ENCODE data around the gene TPM3.
"Not testable (repeated sequence)": the region's sequence is repeated elsewhere in the genome, so short reads cannot be mapped to it uniquely, and the experiment has no call there.

TPM3 gene

DNA sequence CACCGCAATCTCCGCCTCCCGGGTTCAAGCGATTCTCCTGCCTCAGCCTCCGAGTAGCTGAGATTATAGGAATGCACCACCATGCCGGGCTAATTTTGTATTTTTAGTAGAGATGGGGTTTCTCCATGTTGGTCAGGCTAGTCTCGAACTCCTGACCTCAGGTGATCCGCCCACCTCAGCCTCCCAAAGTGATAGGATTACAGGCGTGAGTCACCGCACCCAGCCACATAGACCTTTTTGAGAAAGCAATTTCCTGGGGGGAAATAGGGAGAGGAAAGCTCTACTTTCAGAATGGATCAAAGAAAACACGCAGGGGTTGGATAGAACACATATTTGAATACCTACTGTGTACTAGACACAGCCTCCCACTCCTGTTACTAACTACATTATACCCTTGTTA, 13.9 kb upstream of the TPM3 start:
- DNase-seq: not testable (repeated sequence)

DNA sequence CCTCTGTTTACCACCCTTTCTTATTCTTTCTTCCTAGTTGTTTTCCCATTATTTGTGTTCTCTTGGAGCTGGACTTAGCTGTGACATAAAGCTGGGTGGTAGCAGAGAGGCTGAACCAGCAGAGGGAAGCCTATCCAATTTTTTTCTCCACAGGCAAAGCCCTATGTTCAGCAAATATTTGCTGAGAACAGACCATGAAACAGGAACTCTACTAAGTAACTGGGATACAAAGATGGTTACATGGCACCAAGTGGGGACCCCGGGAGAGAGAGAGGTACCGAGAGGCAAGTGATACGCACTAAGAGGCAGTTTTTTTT, 7.6 kb upstream of the TPM3 start:
- DNase-seq: no peak

DNA sequence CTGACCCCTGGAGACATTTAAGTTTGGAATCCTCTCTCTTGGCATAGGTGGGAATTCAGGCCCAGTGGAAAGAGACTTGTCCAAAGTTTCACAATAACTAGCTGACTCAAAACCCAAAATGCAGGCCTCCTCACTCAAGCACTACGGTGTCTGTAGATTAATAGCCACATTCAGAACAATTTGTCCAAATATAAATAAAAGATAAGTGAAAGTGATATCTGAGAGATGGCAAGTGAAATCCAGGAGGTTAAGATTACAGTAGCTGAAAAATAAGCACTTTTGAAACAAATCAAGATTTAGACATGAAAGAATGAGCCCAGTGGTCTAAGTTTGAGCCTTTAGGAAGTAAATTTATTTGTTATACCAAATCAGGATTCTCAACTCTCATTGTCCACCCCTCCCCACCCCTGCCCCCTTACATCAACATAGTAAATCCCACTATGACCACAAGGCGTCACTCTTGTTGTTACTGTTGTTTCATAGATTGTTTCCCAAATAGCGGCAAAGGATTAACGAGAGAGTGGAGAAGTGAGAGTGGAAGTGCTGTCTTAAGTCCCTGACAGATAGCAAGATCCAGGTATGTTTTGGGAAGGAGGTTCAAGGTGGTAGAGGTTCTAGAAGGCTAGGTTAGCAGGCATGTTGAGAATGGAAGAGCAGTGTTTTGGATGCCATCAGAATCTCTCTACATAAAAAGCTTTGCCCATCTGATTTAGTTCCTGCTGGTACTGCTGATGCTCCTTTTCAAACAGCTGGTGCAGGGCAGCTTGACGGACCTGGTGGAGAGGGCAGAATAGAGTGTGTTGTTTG, 7.1 kb upstream of the TPM3 start:
- DNase-seq: peak; percentile 65

DNA sequence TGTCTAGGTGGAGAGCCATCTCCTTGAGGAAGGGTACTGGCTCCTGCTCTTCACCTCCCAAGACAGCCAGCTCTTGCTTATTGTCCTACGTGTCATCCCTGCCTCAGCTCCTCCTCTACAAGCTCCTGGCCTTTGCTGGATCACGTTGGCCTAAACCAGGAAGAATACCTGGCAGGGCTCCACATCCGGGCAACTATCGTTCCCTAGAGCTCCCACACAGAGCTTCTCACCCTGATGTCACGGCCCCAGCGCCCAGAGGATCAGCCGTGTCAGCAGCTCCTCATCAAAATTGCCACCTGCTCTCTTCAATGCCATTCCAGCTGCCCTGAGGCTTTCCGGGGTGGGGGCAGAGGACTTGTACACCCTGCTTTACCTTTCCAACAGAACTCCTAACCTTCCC, 1.9 kb upstream of the TPM3 start:
- no peak for DNase-seq

DNA sequence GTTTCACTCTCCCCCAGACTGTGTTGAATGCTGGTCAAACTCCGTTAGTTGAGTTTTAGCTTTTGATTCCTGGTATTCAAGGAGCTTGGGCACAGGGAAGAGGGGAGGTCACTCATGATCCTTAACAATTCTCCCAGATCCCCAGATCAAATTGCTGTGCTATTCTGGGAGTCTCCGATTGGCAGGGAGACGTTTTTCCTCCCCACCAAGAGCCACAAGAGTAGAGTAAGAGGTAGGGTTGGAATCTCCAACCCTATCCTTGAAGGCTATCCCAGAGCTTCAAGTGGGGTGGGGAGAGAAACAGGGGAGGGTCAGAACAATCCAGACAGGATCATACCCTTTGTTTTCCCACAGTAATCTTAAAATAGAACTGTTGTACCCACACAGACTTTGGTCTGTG, 576 bp upstream of the TPM3 start:
- DNase-seq: no peak

DNA sequence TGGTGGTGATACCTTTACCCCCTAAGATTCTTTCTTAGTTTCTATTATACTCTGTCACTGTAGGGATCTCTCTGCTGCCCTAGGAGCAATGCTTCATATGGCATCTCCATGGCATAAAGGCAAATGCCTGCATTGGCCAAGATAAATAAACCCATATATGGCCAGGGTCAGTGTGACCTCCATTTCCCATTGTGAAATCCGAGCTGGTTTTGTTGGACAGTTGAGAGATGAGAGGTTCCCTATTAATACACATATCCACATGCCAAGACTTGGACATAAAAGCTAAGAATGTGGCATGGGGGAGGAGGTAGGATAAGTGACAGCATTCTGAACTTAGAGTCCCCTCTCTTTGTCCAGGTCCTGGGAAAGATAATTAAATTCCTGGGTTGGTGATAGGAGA, 1.4 kb downstream of the TPM3 start:
- DNase-seq: peak; percentile 73

DNA sequence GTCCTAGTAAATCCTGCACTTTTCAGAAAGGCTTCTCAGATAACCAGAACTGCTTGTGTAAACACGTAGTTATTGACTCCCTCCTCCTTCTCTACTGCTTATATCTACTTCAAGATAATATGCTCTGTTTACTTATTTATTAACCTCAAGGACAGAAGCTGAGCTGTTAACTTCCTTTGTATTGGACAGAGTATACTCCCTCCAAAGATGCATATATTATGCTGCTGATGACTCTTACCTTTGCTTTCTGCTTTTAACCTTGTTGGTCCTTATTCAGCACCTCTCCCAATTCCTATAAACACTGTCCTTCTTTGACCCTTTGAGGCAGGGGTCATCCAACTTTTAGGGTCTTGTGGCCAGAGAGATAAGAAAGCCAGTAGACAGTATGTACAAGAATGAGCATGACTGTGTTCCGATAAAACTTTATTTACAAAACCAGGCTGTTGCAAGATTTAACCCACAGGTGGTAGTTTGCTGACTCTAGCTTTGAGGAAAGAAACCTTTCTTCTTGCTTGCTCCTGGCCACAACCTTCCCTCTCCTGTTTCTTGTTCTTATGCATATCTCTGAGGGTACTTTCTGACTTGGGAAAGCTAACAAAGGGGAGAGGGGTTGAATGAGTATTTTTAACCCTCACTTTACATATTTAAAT, 4.9 kb downstream of the TPM3 start:
- no peak for DNase-seq

DNA sequence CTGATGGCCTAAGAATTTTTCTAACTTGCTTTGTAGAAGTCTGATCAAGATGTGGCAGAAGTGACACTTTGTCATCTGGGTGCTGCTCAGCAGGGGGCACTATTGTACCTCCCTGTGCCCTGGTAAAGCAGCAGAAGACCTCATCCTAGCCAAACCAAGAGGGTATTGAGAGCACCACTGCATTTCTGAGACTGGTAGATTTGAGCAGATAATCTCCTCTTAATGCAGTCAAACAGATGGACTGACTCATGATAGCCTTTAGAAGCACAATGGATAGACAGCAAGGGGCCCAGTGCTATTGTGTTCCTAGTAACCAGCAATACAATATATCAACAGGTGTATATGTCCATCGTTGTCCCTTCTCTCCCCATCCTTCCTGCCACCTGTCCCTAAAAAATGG, 5.7 kb downstream of the TPM3 start:
- DNase-seq: peak; percentile 47

DNA sequence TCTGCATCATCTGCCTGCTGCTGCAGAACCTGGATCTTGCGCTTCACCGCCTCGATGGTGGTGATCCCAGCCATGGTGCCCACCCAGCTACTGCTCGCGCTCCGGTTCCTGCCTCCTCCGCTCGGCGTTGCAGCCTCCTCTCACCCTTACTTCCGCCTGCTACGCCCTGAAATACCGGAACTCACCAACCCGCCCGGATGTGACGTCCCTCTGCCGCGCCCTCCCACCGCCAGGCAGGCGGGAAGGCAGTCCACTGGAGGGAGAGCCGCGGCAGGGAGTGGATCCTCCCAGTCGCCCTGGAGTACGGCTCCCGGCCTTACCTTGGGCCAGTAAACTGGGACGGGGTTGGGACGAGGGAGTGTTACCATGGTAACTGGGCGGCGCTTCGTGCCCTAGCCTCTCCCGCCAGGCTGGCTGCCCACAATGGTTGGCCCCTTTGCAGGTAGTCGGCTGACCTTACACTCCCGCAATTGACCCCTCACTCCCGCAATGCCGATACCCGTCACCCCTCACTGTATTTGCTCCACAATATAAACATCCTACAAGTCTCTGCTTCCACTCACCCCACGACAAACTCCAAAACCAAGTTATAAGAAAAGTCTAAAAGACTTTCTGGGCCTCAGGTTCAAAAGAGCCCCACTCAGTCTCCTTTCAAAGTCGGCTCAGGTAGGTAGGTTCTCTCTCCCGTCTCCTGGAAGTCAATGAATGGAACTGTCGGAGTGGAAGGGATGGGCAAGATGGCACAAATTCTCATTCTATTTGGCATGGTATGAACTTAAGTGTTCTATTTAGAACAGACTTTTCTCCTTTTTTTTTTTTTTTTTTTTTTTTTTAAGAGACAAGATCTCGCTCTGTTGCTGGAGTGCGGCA, 8.6 kb downstream of the TPM3 start:
- DNase-seq: peak; percentile 97

DNA sequence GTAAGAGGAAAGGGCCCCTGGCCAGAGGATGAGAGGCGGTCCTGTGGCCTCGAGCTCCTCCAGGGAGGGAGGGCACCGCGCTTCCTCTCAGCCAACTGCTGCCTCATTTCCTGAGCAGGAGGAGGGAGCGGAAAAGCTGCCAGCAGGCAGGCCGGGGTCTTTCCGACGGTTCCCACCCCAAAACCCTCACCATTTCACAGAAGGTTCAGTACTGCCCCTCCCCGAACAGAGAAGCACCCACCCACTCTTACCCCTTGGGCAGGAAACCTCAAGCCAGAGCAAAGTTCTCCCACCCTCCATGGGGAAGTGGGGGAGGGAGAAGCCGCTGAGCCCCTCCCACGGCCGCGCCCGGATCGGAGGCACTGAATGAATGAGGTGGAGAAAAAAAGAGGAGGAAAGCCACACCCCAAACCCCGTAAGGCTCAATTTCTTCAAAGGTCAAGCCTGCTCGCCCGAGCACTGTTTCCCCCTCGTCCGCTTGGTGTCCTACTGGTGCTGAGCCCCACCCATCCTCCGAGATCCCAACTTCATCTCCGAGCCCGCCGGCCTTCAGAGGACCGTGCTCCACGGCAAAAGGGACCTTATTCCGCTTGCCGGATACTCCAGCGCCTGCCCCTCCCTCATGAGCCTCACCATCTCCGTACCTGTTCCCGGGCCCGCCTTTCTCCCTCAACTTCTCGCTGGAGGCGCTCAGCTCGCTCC, 9.4 kb downstream of the TPM3 start:
- peak; percentile 82 for DNase-seq

DNA sequence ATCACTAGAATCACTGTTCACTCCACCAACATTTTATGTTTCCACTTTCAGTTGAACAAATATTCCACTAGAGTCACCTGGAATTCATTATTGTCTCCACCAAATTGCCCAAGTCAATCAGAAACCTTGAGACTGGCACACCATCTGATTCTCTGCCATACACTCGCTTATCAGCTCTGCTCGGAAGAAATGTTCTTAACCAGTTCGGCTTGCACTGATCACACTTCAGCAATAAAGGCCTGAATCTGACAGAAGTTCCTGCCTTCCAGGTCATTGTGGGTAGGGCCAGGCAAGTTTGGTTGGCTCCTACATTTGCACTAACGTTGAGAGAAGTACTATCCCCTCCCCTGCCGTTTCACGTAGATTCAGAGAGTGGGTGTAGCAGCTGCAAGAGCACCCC, 10.0 kb downstream of the TPM3 start:
- DNase-seq: no peak

DNA sequence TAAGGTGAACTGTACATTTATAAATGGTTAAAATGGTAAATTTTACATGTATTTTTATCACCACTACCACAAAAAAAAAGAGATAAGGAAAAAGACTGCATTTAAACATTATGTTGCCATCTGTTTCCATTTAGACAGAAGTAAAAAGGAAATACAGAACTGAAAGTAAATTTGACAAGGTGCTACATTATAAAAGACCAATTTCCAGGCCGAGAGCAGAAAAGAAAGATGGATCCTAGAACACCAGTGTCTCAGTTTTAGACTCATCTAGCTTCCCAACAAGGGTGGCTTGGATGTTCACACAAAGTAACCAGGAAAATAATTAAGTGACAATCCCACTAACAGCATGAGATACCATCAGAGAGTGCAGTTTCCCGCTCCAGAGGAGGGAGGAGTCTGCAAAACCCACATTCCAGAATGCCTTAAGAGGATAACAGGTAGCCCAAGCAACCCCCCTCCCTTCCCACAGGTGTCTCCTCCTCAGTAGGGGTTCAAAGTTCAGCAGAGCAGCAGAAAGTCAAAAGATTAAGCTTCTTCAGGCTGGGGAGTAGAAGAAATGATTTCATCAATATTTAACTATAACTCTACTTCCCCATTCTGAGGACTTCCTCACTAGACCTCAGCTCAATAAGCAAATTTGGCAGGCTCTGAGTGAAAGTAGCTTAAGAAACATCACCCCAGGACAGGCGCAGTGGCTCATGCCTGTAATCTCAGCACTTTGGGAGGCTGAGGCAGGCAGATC, 11.8 kb downstream of the TPM3 start:
- DNase-seq: no peak

DNA sequence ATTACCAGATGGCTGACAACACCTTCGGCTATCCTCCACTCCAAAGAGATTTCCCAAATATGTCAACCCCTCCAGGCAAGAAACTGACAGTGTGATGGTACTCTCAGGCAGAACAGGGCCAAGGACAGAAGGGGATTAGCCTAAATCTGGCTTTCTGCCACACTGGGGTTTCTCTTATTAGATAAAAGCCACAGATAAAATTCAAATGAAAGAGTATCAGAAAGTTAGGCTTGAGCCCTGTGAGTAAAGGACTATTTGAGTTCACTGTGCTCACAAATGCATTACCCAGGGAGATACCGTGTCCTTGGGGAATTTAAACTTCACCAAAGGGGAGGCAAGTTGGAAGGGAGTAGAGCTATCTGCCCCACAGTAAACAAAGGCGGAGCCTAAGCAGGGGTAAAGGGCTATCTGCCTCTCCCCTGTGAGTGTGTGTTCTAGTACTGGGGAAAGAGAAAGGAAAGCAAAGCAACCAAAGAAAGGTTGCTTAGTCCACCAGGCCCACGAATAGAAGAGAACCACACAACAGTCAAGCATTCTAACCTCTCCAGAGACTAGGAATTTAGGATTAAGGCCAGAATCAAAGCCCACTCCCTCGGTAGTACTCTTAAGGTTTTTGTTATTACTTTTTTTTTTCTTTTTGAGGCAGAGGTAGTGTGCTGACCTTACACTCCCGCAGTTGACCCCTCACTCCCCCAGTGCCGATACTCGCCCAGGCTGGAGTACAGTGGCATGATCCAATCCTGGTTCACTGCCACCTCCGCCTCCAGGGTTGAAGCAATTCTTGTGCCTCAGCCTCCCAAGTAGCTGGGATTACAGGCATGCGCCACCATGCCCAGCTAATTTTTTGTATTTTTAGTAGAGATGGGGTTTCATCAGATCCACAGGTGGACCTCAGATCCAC, 12.7 kb downstream of the TPM3 start:
- no peak for DNase-seq

DNA sequence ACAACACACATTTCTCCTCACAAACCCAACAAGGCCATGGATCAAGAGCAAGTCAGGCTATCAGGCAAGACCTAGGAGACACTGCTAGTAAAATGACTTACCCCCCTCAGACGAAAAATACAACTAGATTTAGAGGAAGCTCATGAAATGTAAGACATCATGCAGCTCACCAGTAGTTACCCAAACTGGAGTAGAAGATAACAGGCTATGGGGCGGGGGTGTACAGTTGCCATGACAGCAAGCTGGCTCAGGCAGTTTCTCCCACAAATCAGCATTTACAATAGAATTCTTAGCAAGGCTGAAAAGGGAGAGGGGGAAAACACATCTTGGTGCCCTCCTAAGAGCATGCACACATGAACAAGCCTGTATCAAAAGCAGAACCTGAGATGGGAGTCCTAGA, 13.9 kb downstream of the TPM3 start:
- no peak for DNase-seq

DNA sequence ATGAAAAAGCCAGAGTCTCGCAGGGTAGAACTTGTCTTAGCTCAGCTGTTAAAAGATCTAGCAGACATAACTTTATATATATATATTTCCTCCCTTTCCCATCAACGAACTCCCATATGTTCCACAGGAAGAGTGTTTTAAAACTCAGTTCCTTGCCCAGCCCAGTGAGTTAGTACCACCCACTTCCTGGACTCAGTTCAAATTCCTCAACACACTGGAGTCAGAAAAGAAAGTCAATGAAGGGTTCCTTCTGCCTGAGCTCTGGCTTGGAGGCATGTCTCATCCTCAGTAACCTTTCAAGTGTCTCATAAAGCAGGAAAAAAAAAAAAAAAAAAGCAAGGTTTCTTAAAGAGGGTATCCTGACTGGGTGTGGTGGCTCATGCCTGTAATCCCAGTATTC, 15.6 kb downstream of the TPM3 start:
- DNase-seq: peak; percentile 62

DNA sequence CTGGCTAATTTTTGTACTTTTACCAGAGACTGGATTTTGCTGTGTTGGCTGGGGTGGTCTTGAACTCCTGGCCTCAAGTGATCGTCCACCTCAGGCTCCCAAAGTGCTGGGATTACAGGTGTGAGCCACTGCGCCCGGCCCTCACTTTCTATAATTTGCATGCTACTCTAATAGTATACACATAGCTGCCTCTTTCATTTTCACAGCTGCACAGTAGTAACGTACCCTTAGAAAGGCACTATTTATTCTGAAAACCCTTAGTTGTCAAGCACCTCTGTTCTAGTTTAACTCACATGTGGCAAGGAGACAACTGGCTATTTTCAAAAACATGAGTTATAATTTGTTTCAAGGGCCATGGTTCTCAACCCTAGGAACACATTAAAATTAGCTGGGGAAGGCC, 17.2 kb downstream of the TPM3 start:
- no peak for DNase-seq

DNA sequence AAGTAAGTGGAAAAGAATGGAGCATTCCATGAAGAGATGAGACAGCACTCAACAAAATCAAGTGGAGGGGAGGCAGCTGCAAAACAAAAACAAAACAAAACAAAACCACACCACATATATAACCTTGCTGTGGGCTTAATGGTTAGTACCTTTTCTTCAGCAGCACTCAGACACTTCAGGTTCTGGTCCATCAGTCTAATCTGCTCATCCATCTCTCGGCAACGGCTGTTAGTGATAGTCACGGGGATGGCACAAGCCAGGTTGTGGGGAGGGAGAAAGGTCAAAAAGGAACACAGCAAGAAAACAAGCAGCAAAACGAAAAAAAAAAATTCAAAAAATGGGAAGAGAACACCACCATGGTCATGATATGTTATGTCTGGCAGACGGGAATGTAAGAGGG, 20.0 kb downstream of the TPM3 start:
- no peak for DNase-seq

DNA sequence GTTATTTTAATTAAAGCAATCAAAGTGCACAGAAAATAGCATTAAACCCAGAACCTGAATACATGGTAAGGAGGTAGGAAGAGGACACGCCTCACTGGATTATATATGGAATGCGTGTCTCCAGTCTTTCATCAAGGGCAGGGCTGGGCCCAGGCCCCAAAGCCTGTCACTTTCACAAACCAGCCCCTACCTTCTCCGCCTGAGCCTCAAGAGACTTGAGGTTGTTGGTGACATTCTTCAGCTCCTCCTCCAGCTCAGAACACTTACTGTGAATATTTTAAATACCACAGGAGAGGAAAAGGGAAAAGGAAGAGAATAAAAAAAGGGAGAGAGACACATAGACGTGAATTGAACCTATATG, 20.7 kb downstream of the TPM3 start:
- no peak for DNase-seq

DNA sequence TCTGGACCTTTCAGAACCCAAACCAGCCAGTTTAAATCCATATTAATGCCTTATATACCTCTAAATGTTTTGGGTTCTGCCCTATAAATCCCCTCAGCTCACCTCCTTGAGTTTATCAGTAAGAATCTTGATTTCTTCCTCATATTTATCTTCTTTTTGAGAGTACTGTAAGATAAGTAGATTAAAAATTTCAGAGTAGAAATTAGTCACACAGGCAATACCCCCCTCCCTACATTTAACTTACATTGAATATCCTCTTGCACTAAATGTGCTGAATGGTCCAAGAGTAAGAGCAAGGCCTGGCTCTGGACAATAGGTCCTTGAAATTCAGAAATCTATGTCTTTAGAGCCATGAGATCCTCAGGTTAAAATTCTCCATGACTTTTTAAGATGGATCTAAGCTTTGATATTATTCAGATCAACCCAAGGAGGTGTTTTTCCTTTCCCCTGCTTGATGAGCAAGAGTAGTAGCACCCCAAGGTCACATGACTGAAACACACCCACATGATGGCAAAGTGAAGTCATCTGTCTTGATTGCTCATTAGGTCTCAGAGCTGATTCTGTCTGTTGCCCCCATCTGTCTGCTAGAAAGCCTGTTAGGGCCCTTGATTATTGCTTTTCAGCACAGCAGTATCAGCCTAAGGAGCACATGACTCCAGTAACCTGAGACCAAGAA, 21.2 kb downstream of the TPM3 start:
- DNase-seq: peak; percentile 11

DNA sequence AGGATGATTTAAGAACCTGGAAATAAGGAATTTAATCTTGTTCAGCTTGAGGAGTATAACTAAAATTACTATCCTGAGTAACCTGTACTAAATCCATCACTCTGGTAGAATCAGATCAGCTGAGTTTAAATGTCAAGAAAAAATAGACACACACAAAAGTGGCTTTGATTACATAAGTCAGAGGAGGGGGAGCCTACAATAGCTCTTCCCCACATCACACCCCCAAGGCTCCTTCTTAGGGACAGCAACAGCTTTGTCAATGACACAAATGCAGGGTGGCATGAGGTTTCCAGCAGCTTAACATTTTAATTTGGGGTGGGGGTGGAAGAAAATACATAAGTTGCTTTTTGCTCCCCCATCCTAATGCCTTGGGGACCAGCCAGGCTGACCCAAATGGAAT, 24.4 kb downstream of the TPM3 start:
- no peak for DNase-seq

DNA sequence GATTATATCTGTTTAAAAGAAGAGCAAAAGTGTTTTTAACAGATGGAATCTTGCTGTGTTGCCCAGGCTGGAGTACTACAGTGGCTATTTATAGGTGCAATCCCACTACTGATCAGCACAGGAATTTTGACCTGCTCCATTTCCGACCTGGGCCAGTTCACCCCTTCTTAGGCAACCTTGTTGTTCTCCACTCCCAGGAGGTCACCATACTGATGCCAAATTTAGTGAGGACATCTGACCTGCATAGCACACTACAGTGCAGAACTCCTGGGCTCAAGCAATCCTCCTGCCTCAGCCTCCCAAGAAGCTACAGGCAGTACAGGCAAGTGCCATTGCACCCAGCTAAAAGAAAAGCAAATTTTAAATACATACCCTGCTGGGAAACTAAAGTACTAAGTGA, 25.7 kb downstream of the TPM3 start:
- no peak for DNase-seq
